Measurements from ENCODE around the gene MXRA8. TPM values are rescaled to one million over a fixed set of nuclear protein-coding genes. Genes with fewer than 3 reads are reported as not detected.
A peak's percentile ranks its signal among the peaks of the same experiment; 100 is the strongest.

MXRA8 gene
- total RNA-seq, 1 experiment from 2014 or later = 9.6 TPM

GRCh38 chr1:1349256-1350012 is 8.9 kb downstream of the MXRA8 start, which contains the start of gene DVL1:
TSS of gene DVL1 (minus strand) at chr1:1349418. CDS start at chr1:1349065, 353 bp downstream.
- peak; percentile 55; the same call in 2 of the 3 replicates for TF ChIP-seq CTCF (conservative IDR thresholded peaks at IDR 0.05)

More at GRCh38 chr1:1349256-1350012, 8.9 kb downstream of the MXRA8 start, which contains the start of gene DVL1:
- Histone ChIP-seq H3K23me2 (ENCODE audit: insufficient read length, low read depth, low read length, poor library complexity, severe bottlenecking) (peaks cover 11% of the 10 kb centered on the region), H4K5ac (ENCODE audit: insufficient read length, low read depth, low read length) (no peak within 1 kb of the TSS), H2BK120ac (ENCODE audit: low read depth, low read length, poor library complexity, severe bottlenecking) (no peak within 1 kb of the TSS), H3K9me3 (ENCODE audit: control insufficient read depth, low read depth, low read length) (no peaks in the 10 kb centered on the region), H3K23ac (ENCODE audit: insufficient read length, low read depth, low read length) (no peak within 1 kb of the TSS), H3K14ac (ENCODE audit: insufficient read depth, low read length) (peak within 1 kb of the TSS; percentile 59), H2BK20ac (ENCODE audit: low read depth, low read length, poor library complexity, severe bottlenecking) (no peak within 1 kb of the TSS), H3K27ac (ENCODE audit: insufficient read length, low read depth, low read length) (no peak within 1 kb of the TSS), H3K4me2 (ENCODE audit: insufficient read depth, insufficient read length, low read length) (peak within 1 kb of the TSS; percentile 90), H2AFZ (ENCODE audit: low read length) (no peak within 1 kb of the TSS), H3K79me2 (ENCODE audit: insufficient read depth, low read length) (peaks cover 3% of the 10 kb centered on the region; the same call in 1 of the 2 replicates), H4K91ac (ENCODE audit: insufficient read length, low read depth, low read length) (no peak within 1 kb of the TSS), H4K8ac (replicated peaks; ENCODE audit: insufficient read length, low read depth, low read length) (no peak within 1 kb of the TSS), H3K18ac (ENCODE audit: insufficient read length, low read depth, low read length) (no peak within 1 kb of the TSS), H4K20me1 (ENCODE audit: control insufficient read depth, insufficient read depth, insufficient read length) (peaks cover 3% of the 10 kb centered on the region), H3K79me1 (ENCODE audit: insufficient read depth, low read depth, low read length, poor library complexity, severe bottlenecking) (peaks cover 10% of the 10 kb centered on the region), H3K4me1 (ENCODE audit: insufficient read depth, low read length) (no peaks in the 10 kb centered on the region; the same call in 1 of the 2 replicates), H2BK15ac (ENCODE audit: low read depth, low read length) (no peak within 1 kb of the TSS), H2BK5ac (ENCODE audit: insufficient read length, low read length) (no peak within 1 kb of the TSS), H3K9ac (ENCODE audit: extremely low read depth, insufficient read length, low read length) (peak within 1 kb of the TSS; percentile 3), H3T11ph (ENCODE audit: low read length) (no peak within 1 kb of the TSS), H3K27me3 (ENCODE audit: insufficient read depth, low read length) (no peaks in the 10 kb centered on the region), H2AK5ac (ENCODE audit: insufficient read length, low read length) (no peak within 1 kb of the TSS), H2BK12ac (ENCODE audit: insufficient read length, low read depth, low read length) (no peak within 1 kb of the TSS), H3K4ac (ENCODE audit: low read depth, low read length) (no peak within 1 kb of the TSS), H3K56ac (ENCODE audit: insufficient read length, low read depth, low read length) (no peak within 1 kb of the TSS)
- Mint-ChIP-seq H3K36me3 (ENCODE audit: insufficient read depth in 1 of 3, low read depth in 3 of 3) (peaks cover 0 to 8% (median 2%) of the 10 kb centered on the region in 3 experiments; a peak in 1 of 7 replicates), H3K27me3 (ENCODE audit: low read depth) (peaks cover 20% of the 10 kb centered on the region), H3K4me3 (peak within 1 kb of the TSS; percentile 72 to 84), H3K4me1 (peaks cover 22 to 39% of the 10 kb centered on the region in 2 experiments), H3K27ac (no peak within 1 kb of the TSS), H3K9me3 (no peaks in the 10 kb centered on the region)
- peak; percentile 67 for DNase-seq
- no CpG with 5 or more reads among the region's 122 CpGs for WGBS (ENCODE audit: extremely low coverage, insufficient read length, low lambda C conversion rate)

Data from H9 (cell line).